BLaER1 (cell line): ENCODE data around the gene KLF7.

ENCODE experiments used
- H3K27ac ChIP-seq: shearing (Covaris generic); formaldehyde crosslinking; 2 replicates; pipeline ENCODE4 v1.8.1; 2022
- H3K27me3 ChIP-seq: shearing (Covaris generic); formaldehyde crosslinking; 2 replicates; pipeline ENCODE4 v1.8.1; 2022
- H3K36me3 ChIP-seq: shearing (Covaris generic); formaldehyde crosslinking; 2 replicates; pipeline ENCODE4 v1.8.1; 2022
- H3K4me1 ChIP-seq: shearing (Covaris generic); formaldehyde crosslinking; 2 replicates; pipeline ENCODE4 v1.8.1; 2022
- H3K4me2 ChIP-seq: shearing (Covaris generic); formaldehyde crosslinking; 2 replicates; pipeline ENCODE4 v1.8.1; 2022
- H3K4me3 ChIP-seq: shearing (Covaris generic); formaldehyde crosslinking; 2 replicates; pipeline ENCODE4 v1.8.1; 2022
- H3K9ac ChIP-seq: shearing (Covaris generic); formaldehyde crosslinking; 2 replicates; pipeline ENCODE4 v1.8.1; 2022
- H3K9me3 ChIP-seq: shearing (Covaris generic); formaldehyde crosslinking; 2 replicates; pipeline ENCODE4 v1.8.1; 2022
- H4K20me1 ChIP-seq: shearing (Covaris generic); formaldehyde crosslinking; 2 replicates; pipeline ENCODE4 v1.8.1; 2022
- Cebpa-rat ChIP-seq: shearing (Covaris generic); IDR thresholded peaks from 2 replicates; pipeline ENCODE4 v1.8.1; 2022

The KLF7 gene

GRCh38 chr2:207188626-207189419, 23.1 kb upstream of the KLF7 start:
- no peaks in the 10 kb centered on the region for H4K20me1 ChIP-seq
- no peak for TF ChIP-seq Cebpa-rat
- H3K27me3 ChIP-seq: no peaks in the 10 kb centered on the region
- peaks cover 9% of the 10 kb centered on the region; the same call in 1 of the 2 replicates for H3K4me1 ChIP-seq
- H3K9ac ChIP-seq: no peak overlapping the region
- H3K4me2 ChIP-seq: peak overlapping the region; percentile 17
- no peaks in the 10 kb centered on the region for H3K36me3 ChIP-seq
- no peak overlapping the region for H3K27ac ChIP-seq
- 0 out of 2 replicates have a peak, but pooled peaks cover 8% of the 10 kb centered on the region for H3K9me3 ChIP-seq
- H3K4me3 ChIP-seq: no peak overlapping the region

GRCh38 chr2:207185372-207185771, 19.6 kb upstream of the KLF7 start:
- H3K9ac ChIP-seq: no peak overlapping the region
- H3K4me2 ChIP-seq: no peak overlapping the region
- no peak overlapping the region for H3K4me3 ChIP-seq
- H3K36me3 ChIP-seq: no peaks in the 10 kb centered on the region
- H4K20me1 ChIP-seq: no peaks in the 10 kb centered on the region
- H3K27ac ChIP-seq: no peak overlapping the region
- 0 out of 2 replicates have a peak, but pooled peaks cover 8% of the 10 kb centered on the region for H3K9me3 ChIP-seq
- TF ChIP-seq Cebpa-rat: no peak
- H3K27me3 ChIP-seq: no peaks in the 10 kb centered on the region
- peaks cover 9% of the 10 kb centered on the region; the same call in 1 of the 2 replicates for H3K4me1 ChIP-seq

GRCh38 chr2:207184768-207185167, 19.0 kb upstream of the KLF7 start:
- H3K9me3 ChIP-seq: 0 out of 2 replicates have a peak, but pooled peaks cover 8% of the 10 kb centered on the region
- no peaks in the 10 kb centered on the region for H4K20me1 ChIP-seq
- no peak overlapping the region for H3K4me2 ChIP-seq
- no peak overlapping the region for H3K9ac ChIP-seq
- H3K27ac ChIP-seq: no peak overlapping the region
- H3K4me1 ChIP-seq: peaks cover 9% of the 10 kb centered on the region; the same call in 1 of the 2 replicates
- no peaks in the 10 kb centered on the region for H3K36me3 ChIP-seq
- no peak overlapping the region for H3K4me3 ChIP-seq
- no peak for TF ChIP-seq Cebpa-rat
- H3K27me3 ChIP-seq: no peaks in the 10 kb centered on the region

- no peaks in the 10 kb centered on the region for H3K27me3 ChIP-seq
- H3K27ac ChIP-seq: no peak overlapping the region
- 0 out of 2 replicates have a peak, but pooled peaks cover 8% of the 10 kb centered on the region for H3K9me3 ChIP-seq
- peaks cover 6% of the 10 kb centered on the region; the same call in 1 of the 2 replicates for H3K4me1 ChIP-seq
- no peaks in the 10 kb centered on the region for H4K20me1 ChIP-seq
- H3K9ac ChIP-seq: no peak overlapping the region
- H3K4me2 ChIP-seq: no peak overlapping the region
- no peaks in the 10 kb centered on the region for H3K36me3 ChIP-seq
- no peak overlapping the region for H3K4me3 ChIP-seq
- no peak for TF ChIP-seq Cebpa-rat
Measured at GRCh38 chr2:207184348-207184747, 18.6 kb upstream of the KLF7 start.

- no peak overlapping the region for H3K27ac ChIP-seq
- TF ChIP-seq Cebpa-rat: no peak
- H4K20me1 ChIP-seq: no peaks in the 10 kb centered on the region
- H3K4me2 ChIP-seq: no peak overlapping the region
- no peaks in the 10 kb centered on the region for H3K27me3 ChIP-seq
- H3K9me3 ChIP-seq: 0 out of 2 replicates have a peak, but pooled peaks cover 8% of the 10 kb centered on the region
- H3K9ac ChIP-seq: no peak overlapping the region
- no peaks in the 10 kb centered on the region for H3K36me3 ChIP-seq
- H3K4me3 ChIP-seq: no peak overlapping the region
- no peaks in the 10 kb centered on the region for H3K4me1 ChIP-seq
Measured at GRCh38 chr2:207183506-207183905, 17.8 kb upstream of the KLF7 start.

- Histone ChIP-seq H3K4me1 (no peaks in the 10 kb centered on the region), H3K4me3 (no peak overlapping the region), H4K20me1 (no peaks in the 10 kb centered on the region), H3K36me3 (no peaks in the 10 kb centered on the region), H3K4me2 (no peak overlapping the region), H3K27ac (no peak overlapping the region), H3K9ac (no peak overlapping the region), H3K9me3 (0 out of 2 replicates have a peak, but pooled peaks cover 8% of the 10 kb centered on the region), H3K27me3 (no peaks in the 10 kb centered on the region)
- TF ChIP-seq Cebpa-rat: no peak
Measured at GRCh38 chr2:207182911-207183310, 17.2 kb upstream of the KLF7 start.

GRCh38 chr2:207181526-207182274, 16.0 kb upstream of the KLF7 start:
- Histone ChIP-seq H3K4me2 (no peak overlapping the region), H3K36me3 (no peaks in the 10 kb centered on the region), H3K4me1 (no peaks in the 10 kb centered on the region), H3K27me3 (no peaks in the 10 kb centered on the region), H3K4me3 (no peak overlapping the region), H4K20me1 (no peaks in the 10 kb centered on the region), H3K27ac (no peak overlapping the region), H3K9me3 (0 out of 2 replicates have a peak, but pooled peaks cover 4% of the 10 kb centered on the region), H3K9ac (no peak overlapping the region)
- TF ChIP-seq Cebpa-rat: no peak

- H4K20me1 ChIP-seq: no peaks in the 10 kb centered on the region
- no peaks in the 10 kb centered on the region for H3K9me3 ChIP-seq
- no peaks in the 10 kb centered on the region for H3K4me1 ChIP-seq
- H3K36me3 ChIP-seq: no peaks in the 10 kb centered on the region
- H3K9ac ChIP-seq: no peak overlapping the region
- TF ChIP-seq Cebpa-rat: no peak
- H3K4me3 ChIP-seq: no peak overlapping the region
- H3K27ac ChIP-seq: no peak overlapping the region
- no peaks in the 10 kb centered on the region for H3K27me3 ChIP-seq
- H3K4me2 ChIP-seq: no peak overlapping the region
Measured at GRCh38 chr2:207180741-207181140, 15.0 kb upstream of the KLF7 start.

- no peak overlapping the region for H3K4me2 ChIP-seq
- H3K27ac ChIP-seq: no peak overlapping the region
- H3K9ac ChIP-seq: no peak overlapping the region
- H3K9me3 ChIP-seq: no peaks in the 10 kb centered on the region
- H4K20me1 ChIP-seq: no peaks in the 10 kb centered on the region
- H3K4me3 ChIP-seq: no peak overlapping the region
- no peaks in the 10 kb centered on the region for H3K36me3 ChIP-seq
- TF ChIP-seq Cebpa-rat: no peak
- H3K27me3 ChIP-seq: no peaks in the 10 kb centered on the region
- no peaks in the 10 kb centered on the region for H3K4me1 ChIP-seq
Measured at GRCh38 chr2:207176247-207176646, 10.5 kb upstream of the KLF7 start.

GRCh38 chr2:207173641-207174040, 7.9 kb upstream of the KLF7 start:
- Histone ChIP-seq H4K20me1 (no peaks in the 10 kb centered on the region), H3K4me2 (no peak overlapping the region), H3K27me3 (no peaks in the 10 kb centered on the region), H3K36me3 (no peaks in the 10 kb centered on the region), H3K4me1 (peaks cover 2% of the 10 kb centered on the region), H3K4me3 (no peak overlapping the region), H3K27ac (no peak overlapping the region), H3K9me3 (no peaks in the 10 kb centered on the region), H3K9ac (no peak overlapping the region)
- no peak for TF ChIP-seq Cebpa-rat
